ENCODE results near the gene OXGR1.

- TF ChIP-seq, protein P1, sequence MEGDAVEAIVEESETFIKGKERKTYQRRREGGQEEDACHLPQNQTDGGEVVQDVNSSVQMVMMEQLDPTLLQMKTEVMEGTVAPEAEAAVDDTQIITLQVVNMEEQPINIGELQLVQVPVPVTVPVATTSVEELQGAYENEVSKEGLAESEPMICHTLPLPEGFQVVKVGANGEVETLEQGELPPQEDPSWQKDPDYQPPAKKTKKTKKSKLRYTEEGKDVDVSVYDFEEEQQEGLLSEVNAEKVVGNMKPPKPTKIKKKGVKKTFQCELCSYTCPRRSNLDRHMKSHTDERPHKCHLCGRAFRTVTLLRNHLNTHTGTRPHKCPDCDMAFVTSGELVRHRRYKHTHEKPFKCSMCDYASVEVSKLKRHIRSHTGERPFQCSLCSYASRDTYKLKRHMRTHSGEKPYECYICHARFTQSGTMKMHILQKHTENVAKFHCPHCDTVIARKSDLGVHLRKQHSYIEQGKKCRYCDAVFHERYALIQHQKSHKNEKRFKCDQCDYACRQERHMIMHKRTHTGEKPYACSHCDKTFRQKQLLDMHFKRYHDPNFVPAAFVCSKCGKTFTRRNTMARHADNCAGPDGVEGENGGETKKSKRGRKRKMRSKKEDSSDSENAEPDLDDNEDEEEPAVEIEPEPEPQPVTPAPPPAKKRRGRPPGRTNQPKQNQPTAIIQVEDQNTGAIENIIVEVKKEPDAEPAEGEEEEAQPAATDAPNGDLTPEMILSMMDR (IDR thresholded peaks at IDR 0.05; ENCODE audit: control extremely low read depth in 1 of 3, insufficient read depth in 1 of 3, low read depth in 1 of 3, low read length in 3 of 3), result peak in 2 of 3 experiments; percentile 47 to 67; a peak in 2 of 4 replicates
- TF ChIP-seq TCF12 (IDR thresholded peaks at IDR 0.05; ENCODE audit: low read depth, low read length), result no peak
- TF ChIP-seq SIN3A (conservative IDR thresholded peaks at IDR 0.05 in 1 of 2, IDR thresholded peaks at IDR 0.05 in 1 of 2; ENCODE audit: low read depth in 1 of 2, low read length in 2 of 2), result no peak
- TF ChIP-seq KDM5A (IDR thresholded peaks at IDR 0.05; ENCODE audit: low read length), result no peak
- no peak for TF ChIP-seq SP1 (IDR thresholded peaks at IDR 0.05; ENCODE audit: low read depth, low read length)
- TF ChIP-seq CHD2 (IDR thresholded peaks at IDR 0.05; ENCODE audit: low read length), result no peak
- no peak for TF ChIP-seq TBP (IDR thresholded peaks at IDR 0.05; ENCODE audit: low read depth, low read length)
- peak; percentile 67 for TF ChIP-seq RAD21 (IDR thresholded peaks at IDR 0.05 in 1 of 2, conservative IDR thresholded peaks at IDR 0.05 in 1 of 2; ENCODE audit: low read depth in 2 of 2, low read length in 2 of 2)
- no peak for TF ChIP-seq POLR2A (IDR thresholded peaks at IDR 0.05; ENCODE audit: control extremely low read depth in 1 of 2, low read depth in 2 of 2, low read length in 2 of 2)
- TF ChIP-seq EZH2 (IDR thresholded peaks at IDR 0.05; ENCODE audit: low read depth, low read length, severe bottlenecking), result no peak
- TF ChIP-seq EP300 (IDR thresholded peaks at IDR 0.05; ENCODE audit: borderline replicate concordance in 1 of 2, low read depth in 2 of 2, low read length in 2 of 2), result no peak
Observed at GRCh38 chr13:96958286-96958891, 35.9 kb downstream of the OXGR1 start.
